ENCODE measurements around the gene NUPR2.

Gene NUPR2

GRCh38 chr7:56124981-56125380 lies 8.8 kb upstream of the NUPR2 start:
- no peak for TF ChIP-seq ZBTB7A (IDR thresholded peaks at IDR 0.05; ENCODE audit: low read depth)
- no peak for TF ChIP-seq TEAD4 (IDR thresholded peaks at IDR 0.05)
- TF ChIP-seq, protein P1, sequence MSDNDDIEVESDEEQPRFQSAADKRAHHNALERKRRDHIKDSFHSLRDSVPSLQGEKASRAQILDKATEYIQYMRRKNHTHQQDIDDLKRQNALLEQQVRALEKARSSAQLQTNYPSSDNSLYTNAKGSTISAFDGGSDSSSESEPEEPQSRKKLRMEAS (IDR thresholded peaks at IDR 0.05), result no peak
- TF ChIP-seq NFIC (IDR thresholded peaks at IDR 0.05), result no peak
- TF ChIP-seq REST (IDR thresholded peaks at IDR 0.05; ENCODE audit: low read depth), result no peak
- TF ChIP-seq, protein P2, sequence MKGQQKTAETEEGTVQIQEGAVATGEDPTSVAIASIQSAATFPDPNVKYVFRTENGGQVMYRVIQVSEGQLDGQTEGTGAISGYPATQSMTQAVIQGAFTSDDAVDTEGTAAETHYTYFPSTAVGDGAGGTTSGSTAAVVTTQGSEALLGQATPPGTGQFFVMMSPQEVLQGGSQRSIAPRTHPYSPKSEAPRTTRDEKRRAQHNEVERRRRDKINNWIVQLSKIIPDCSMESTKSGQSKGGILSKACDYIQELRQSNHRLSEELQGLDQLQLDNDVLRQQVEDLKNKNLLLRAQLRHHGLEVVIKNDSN (IDR thresholded peaks at IDR 0.05), result no peak
- no peak for TF ChIP-seq RAD21 (IDR thresholded peaks at IDR 0.05; ENCODE audit: low read depth)
- no peak for TF ChIP-seq TAF1 (IDR thresholded peaks at IDR 0.05; ENCODE audit: low read depth)
- no peak for TF ChIP-seq YY1 (IDR thresholded peaks at IDR 0.05; ENCODE audit: low read depth)

GRCh38 chr7:56121440-56121839 lies 5.2 kb upstream of the NUPR2 start:
- no peak for TF ChIP-seq ZBTB7A (IDR thresholded peaks at IDR 0.05; ENCODE audit: low read depth)
- no peak for TF ChIP-seq CEBPB (IDR thresholded peaks at IDR 0.05)
- TF ChIP-seq, protein P1 (IDR thresholded peaks at IDR 0.05), result no peak
- TF ChIP-seq RAD21 (IDR thresholded peaks at IDR 0.05; ENCODE audit: low read depth), result no peak
- TF ChIP-seq EGR1 (IDR thresholded peaks at IDR 0.05), result no peak
- TF ChIP-seq TEAD4 (IDR thresholded peaks at IDR 0.05), result no peak
- no peak for TF ChIP-seq EP300 (IDR thresholded peaks at IDR 0.05; ENCODE audit: borderline replicate concordance)
- no peak for TF ChIP-seq TAF1 (IDR thresholded peaks at IDR 0.05; ENCODE audit: low read depth)
- TF ChIP-seq CREB1 (IDR thresholded peaks at IDR 0.05; ENCODE audit: low read depth), result no peak
- no peak for TF ChIP-seq YY1 (IDR thresholded peaks at IDR 0.05; ENCODE audit: low read depth)
- no peak for TF ChIP-seq NFIC (IDR thresholded peaks at IDR 0.05)
- TF ChIP-seq, protein P2 (IDR thresholded peaks at IDR 0.05), result no peak
- no peak for TF ChIP-seq FOXM1 (IDR thresholded peaks at IDR 0.05; ENCODE audit: borderline replicate concordance, low read depth)
- no peak for TF ChIP-seq TCF12 (IDR thresholded peaks at IDR 0.05; ENCODE audit: low read depth)
- TF ChIP-seq REST (IDR thresholded peaks at IDR 0.05; ENCODE audit: low read depth), result no peak

GRCh38 chr7:56110611-56111010 lies 5.6 kb downstream of the NUPR2 start:
- TF ChIP-seq TCF12 (IDR thresholded peaks at IDR 0.05; ENCODE audit: low read depth) (no peak), EP300 (IDR thresholded peaks at IDR 0.05; ENCODE audit: borderline replicate concordance) (no peak), REST (IDR thresholded peaks at IDR 0.05; ENCODE audit: low read depth) (no peak), FOXM1 (IDR thresholded peaks at IDR 0.05; ENCODE audit: borderline replicate concordance, low read depth) (no peak), EGR1 (IDR thresholded peaks at IDR 0.05) (no peak), ZBTB7A (IDR thresholded peaks at IDR 0.05; ENCODE audit: low read depth) (no peak), NFIC (IDR thresholded peaks at IDR 0.05) (no peak), TEAD4 (IDR thresholded peaks at IDR 0.05) (no peak), TAF1 (IDR thresholded peaks at IDR 0.05; ENCODE audit: low read depth) (no peak), YY1 (IDR thresholded peaks at IDR 0.05; ENCODE audit: low read depth) (no peak), RAD21 (IDR thresholded peaks at IDR 0.05; ENCODE audit: low read depth) (no peak), CEBPB (IDR thresholded peaks at IDR 0.05) (no peak)
- TF ChIP-seq, protein P1 (IDR thresholded peaks at IDR 0.05), result no peak
- TF ChIP-seq, protein P2 (IDR thresholded peaks at IDR 0.05), result no peak

DNA sequence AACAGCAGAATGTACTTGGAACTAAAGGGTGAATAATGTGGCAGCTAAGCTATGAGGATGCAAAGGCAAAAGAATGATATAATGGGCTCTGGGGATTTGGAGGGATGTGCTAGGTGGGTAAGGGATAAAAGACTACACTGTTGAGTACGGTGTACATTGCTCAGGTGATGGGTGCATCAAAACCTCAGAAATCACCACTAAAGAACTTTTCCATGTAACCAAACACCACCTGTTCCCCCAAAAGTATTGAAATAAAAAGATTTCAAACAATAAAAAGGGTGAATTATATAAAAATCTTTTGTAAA lies 8.3 kb downstream of the NUPR2 start:
- no peak for TF ChIP-seq TEAD4 (IDR thresholded peaks at IDR 0.05)

All from Ishikawa (cell line).